ENCODE measurements around the gene NXNL1.
"Not testable (repeated sequence)": the region's sequence is repeated elsewhere in the genome, so short reads cannot be mapped to it uniquely, and the experiment has no call there.

The NXNL1 gene

GRCh38 chr19:17486545-17487240 lies 26.0 kb upstream of the NXNL1 start:
- no peak for DNase-seq (ENCODE audit: low read depth)

- DNase-seq (ENCODE audit: low read depth), result no peak
These were observed 23.9 kb upstream of the NXNL1 start for GRCh38 chr19:17484520-17485185.

- no peak for DNase-seq (ENCODE audit: low read depth)
These were observed 22.9 kb upstream of the NXNL1 start for GRCh38 chr19:17483605-17484002.

GRCh38 chr19:17482877-17483604 lies 22.3 kb upstream of the NXNL1 start:
- DNase-seq (ENCODE audit: low read depth), result no peak

- no peak for DNase-seq (ENCODE audit: low read depth)
These were observed 21.3 kb upstream of the NXNL1 start for GRCh38 chr19:17481986-17482385.

GRCh38 chr19:17479325-17479791 lies 18.6 kb upstream of the NXNL1 start:
- DNase-seq (ENCODE audit: low read depth), result no peak

GRCh38 chr19:17475541-17476115 lies 14.9 kb upstream of the NXNL1 start:
- DNase-seq (ENCODE audit: low read depth), result no peak

DNA sequence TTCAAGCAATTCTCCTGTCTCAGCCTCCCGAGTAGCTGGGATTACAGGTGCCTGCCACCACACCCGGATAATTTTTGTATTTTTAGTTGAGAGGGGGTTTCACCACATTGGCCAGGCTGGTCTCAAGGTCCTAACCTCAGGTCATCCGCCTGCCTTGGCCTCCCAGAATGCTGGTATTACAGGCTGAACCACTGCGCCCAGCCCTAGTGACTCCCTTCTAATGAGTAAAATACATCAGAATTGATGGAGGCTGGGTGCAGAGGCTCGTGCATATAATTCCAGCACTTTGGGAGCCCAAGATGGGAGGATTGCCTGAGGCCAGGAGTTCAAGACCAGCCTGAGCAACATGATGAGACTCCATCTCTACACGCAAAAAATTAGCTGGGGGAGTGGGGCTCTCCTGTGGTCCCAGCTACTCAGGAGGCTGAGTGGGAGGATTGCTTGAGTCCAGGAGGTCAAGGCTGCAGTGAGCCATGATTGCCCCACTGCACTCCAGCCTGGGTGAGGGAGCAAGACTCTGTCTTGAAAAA lies 14.3 kb upstream of the NXNL1 start:
- not testable (repeated sequence) for DNase-seq (ENCODE audit: low read depth)

DNA sequence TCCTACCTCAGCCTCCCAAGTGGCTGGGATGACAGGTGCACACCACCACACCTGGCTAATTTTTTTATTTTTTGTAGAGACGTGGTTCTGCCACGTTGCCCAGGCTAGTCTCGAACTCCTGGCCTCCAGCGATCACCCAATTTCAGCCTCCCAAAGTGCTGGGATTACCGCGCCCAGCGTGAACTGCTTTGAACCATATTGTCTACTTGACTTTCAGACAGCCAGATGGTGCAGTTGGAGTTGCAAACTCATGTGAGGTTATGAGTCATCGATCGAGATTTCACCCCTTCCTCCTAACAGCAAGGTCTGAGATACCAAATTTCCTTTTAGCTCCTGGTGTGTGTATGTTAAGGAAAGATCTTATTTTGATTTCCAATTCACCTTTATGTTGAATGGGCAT lies 12.3 kb upstream of the NXNL1 start:
- no peak for DNase-seq (ENCODE audit: low read depth)

DNA sequence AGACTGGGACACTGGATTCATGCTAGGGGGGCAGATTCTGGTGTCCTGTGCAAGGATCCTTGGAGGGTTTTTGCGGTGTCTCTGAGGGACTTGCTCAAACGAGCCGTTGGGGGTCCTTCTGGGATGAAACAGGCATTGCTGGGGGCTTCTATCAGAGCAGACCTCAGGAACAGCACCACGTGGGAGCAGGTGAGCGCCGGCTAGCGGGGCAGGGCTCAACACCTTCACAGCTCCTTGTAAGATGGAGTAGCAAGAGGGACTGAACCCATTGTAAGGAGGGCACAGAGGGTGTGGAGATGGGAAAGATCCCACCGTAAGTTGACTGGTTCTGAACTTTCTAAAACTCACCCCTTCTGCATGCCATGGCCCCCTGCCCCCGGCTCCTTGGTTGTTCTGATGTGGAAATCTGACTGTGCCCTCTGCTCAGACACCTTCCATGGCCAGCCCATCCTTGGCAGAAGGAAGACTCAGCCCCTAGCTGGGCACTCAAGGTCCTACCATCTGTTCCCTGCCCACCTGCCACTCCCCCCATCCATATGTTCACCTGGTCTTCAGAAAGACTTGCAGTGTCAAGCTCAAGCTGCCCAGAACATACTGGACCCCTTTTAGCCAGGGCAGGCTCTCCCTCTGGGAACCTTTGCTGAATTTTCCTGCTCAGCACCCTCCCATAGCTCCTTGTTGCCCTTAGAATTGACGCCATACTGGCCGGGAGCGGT lies 10.8 kb upstream of the NXNL1 start:
- DNase-seq (ENCODE audit: low read depth), result no peak

GRCh38 chr19:17470068-17470841 lies 9.5 kb upstream of the NXNL1 start, which contains the start of gene SLC27A1:
SLC27A1 (plus strand) TSS chr19:17470524; CDS start chr19:17470541, 17 bp downstream.
- peak; percentile 81 for DNase-seq (ENCODE audit: low read depth)

- DNase-seq (ENCODE audit: low read depth), result peak; percentile 92
These were observed 8.8 kb upstream of the NXNL1 start for GRCh38 chr19:17469481-17470067.

DNA sequence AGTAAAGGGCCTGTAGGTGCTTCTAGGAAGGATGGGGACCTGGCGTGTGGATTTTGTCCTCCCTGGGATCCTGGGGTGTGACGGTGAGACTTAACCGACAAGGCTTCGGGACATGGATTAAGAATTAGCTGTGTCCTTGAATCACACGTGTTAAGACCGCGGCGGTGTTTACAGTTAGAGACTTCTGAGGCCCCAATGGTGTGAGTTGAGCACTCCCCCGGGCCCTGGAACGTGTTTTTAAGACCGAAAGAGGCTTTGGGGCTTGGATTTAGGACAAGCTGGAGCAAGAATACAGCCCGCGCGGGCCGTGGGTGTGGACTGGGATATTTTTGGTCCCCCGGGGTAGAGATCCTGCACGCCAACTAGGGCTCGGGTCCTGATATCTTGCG lies 8.4 kb upstream of the NXNL1 start:
- DNase-seq (ENCODE audit: low read depth), result no peak

- no peak for DNase-seq (ENCODE audit: low read depth)
These were observed 7.8 kb upstream of the NXNL1 start for GRCh38 chr19:17468302-17469091.

GRCh38 chr19:17467471-17468301 lies 7.0 kb upstream of the NXNL1 start:
- DNase-seq (ENCODE audit: low read depth), result no peak

- DNase-seq (ENCODE audit: low read depth), result no peak
These were observed 5.7 kb upstream of the NXNL1 start for GRCh38 chr19:17466487-17466850.

GRCh38 chr19:17458970-17459369 lies 1.8 kb downstream of the NXNL1 start:
- DNase-seq (ENCODE audit: low read depth), result no peak

GRCh38 chr19:17457616-17458015 lies 3.1 kb downstream of the NXNL1 start:
- no peak for DNase-seq (ENCODE audit: low read depth)

- DNase-seq (ENCODE audit: low read depth), result no peak
These were observed 4.6 kb downstream of the NXNL1 start for GRCh38 chr19:17456127-17456526.
